Sciatic nerve (tissue), 2 donors: ENCODE measurements around the gene RAB23. TPM values are rescaled to one million over a fixed set of nuclear protein-coding genes. Genes with fewer than 3 reads are reported as not detected.

Experiments
- ATAC-seq: fragments of 200-7000 bp; cut with Tn5 transposase; one replicate; pipeline ENCODE4 v1.9.1; 2020; ENCODE audit warnings: mild to moderate bottlenecking, moderate library complexity
- DNase-seq: peaks from one replicate; pipeline ENCODE4 v3.0.0-alpha.2; 2020; ENCODE audit warnings: low spot score
- intact Hi-C: fragments of 100-400 bp; cut with DNase I; formaldehyde crosslinking; loops from one replicate; pipeline ENCODE4 v1.14.2; 2022
- total RNA-seq: library from RNA; stranded (reverse); fragmentation: NEBNext Ultra II Directional; extraction: Animal tissue kit (Norgen Biotek cat#: 25700); gene quantifications from one replicate; pipeline ENCODE4 v1.2.1, GENCODE V29; 2021
- donor health status: DM: no; HTN: no; CAD: no.
- donor health status: DM: no; HTN: no; CAD: no.

RAB23 gene
- total RNA-seq, 1 donor from 2014 or later, result 28.4 TPM

- peak; percentile 75 for ATAC-seq
- no peak for DNase-seq
- intact Hi-C loops, result no loop called here
Observed at GRCh38 chr6:57198926-57199636, 23.0 kb downstream of the RAB23 start.

GRCh38 chr6:57195457-57195856, 26.6 kb downstream of the RAB23 start:
- ATAC-seq (no peak), DNase-seq (no peak)
- intact Hi-C loops, result no loop called here

GRCh38 chr6:57193177-57193576, 28.9 kb downstream of the RAB23 start:
- intact Hi-C loops, result no loop called here
- ATAC-seq, result no peak
- no peak for DNase-seq

DNA sequence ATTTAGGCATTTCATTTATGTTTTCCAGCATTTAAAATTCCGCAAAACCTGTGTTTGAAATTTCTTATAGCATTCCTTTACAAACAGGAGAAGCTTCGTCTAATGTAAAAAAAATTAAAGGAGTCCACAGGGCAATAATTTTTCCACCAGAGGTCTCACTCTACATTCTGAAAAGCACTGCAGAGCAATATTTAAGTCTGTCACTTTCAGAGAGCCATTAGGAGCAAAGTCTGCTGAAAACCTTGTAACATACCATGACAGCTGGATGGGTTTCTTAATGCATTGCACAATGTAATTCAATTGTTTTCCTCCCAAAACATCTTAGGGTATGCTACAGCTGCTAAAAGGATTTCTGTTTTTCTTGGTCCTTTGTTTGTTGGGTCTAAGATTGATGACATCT, 32.0 kb downstream of the RAB23 start:
- ATAC-seq, result peak; percentile 52
- intact Hi-C loops, result no loop called here
- DNase-seq, result no peak

- ATAC-seq (no peak), DNase-seq (no peak)
- intact Hi-C loops, result no loop called here
Observed at GRCh38 chr6:57183336-57183735, 38.8 kb downstream of the RAB23 start.

DNA sequence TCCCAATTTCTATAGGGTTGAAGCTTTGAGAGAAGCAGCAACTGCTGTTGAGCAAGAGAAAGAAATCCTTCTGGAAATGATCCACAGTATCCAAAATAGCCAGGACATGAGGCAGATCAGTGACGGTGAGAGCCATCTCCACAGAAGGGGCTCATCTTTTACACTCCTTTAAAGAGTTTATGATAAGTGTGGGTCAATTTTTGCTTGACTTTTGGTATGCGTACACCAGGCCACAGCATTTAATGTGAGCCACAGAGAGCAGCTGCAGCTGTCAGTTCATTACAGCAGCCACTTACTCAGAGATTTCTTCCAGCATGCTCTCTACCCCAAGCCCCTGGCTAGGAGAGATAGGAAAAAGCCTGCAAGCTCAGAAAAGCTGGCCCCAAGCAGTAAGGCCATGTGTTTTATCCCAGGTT, 40.1 kb downstream of the RAB23 start:
- no peak for DNase-seq
- no peak for ATAC-seq
- intact Hi-C loops, result no loop called here

DNA sequence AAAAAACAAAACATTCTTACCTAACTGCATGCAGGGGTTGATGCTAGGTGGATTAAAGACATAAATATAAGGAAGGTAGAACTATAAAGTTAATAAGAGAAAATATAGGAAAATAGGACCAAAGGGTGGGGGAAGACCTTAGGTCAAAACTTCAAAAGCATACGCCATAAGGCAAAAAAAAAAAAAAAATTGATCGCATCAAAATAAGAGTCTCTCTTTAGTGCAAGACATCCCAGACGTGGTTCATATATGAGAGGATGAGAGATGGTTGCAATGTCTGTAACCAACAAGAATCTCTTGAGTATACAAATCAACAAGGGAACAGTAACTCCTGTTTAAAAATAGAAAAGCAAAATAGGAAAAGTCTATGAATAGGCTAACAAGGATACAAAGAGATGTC, 41.5 kb downstream of the RAB23 start:
- no peak for ATAC-seq
- no peak for DNase-seq
- intact Hi-C loops, result no loop called here

DNA sequence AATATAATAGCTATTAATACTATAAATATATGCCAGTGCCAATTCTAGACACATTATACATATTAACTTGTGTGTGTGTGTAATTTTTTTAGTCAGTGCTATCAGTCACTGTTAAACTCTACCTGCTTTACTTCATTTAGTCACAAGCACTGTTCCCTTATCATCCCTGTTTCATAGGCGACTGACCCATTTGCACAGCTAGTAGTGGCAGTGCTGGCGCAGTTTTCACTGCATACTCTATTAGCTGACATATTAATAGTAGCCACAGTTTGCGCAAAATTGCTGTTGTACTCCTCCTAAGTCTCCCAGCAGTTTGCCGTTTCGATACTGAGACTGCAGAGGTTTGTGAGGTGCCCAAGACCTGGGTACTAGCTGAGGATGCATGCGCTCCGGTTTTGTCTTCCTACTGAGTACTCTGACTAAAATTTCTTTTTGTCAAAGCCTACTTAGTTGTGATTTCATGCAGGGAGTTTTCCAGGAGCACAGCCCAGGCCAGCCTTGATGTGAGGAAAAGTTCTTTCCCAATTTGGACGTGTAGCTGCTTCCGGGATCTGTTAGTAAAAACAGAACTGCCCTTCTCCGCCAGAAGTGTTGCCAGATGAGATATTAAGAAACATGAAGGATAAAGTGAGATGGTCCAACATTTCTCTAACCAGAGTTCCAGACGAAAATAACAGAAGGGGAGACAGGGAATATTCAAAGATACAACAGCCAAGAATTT, 44.4 kb downstream of the RAB23 start:
- ATAC-seq (peak; percentile 89), DNase-seq (peak; percentile 69)
- intact Hi-C loops, result no loop called here

- ATAC-seq (no peak), DNase-seq (no peak)
- intact Hi-C loops, result no loop called here
Observed at GRCh38 chr6:57174511-57174907, 47.6 kb downstream of the RAB23 start.

GRCh38 chr6:57173886-57174510, 48.1 kb downstream of the RAB23 start:
- ATAC-seq, result no peak
- intact Hi-C loops, result no loop called here

DNA sequence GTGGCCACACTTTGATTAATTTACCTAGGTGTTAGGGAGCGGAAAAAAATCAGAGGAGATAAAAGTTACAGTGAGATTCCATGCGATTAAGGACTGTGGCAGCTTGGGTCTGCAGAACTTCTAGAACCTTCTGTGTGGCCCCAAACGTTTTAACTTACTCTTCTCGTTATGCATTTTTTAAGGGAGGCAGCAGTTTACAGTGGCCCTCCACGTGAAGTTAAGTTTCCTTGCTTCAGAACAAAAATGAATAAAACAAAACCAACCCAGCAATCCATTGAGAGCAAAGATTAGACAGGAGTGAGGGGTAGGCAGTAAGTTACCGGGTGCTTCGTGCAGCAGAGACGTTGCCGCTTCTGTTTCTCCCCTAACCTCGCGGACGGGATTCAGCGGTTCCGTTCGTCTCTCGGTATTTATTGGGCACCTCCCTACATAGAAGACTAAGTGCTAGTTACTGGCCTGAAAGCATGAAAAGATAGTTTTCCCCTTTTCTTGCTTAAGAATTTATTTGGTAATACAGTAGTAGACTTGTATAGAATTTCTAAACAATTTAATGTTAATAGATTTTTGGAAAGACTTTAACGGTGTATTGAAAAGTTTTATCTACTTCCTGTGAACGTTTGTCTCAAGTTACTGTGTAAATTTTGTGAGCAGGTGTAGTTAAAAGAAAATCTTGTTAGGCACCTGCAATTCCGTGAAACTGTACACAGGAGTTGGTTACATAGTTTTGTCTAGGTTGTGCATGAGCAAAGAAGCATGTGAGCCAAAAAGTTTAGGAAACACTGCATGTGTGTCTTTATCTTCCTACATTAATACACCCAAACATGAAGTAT, 48.8 kb downstream of the RAB23 start:
- intact Hi-C loops, result no loop called here
- ATAC-seq, result peak; percentile 25
- peak; percentile 62 for DNase-seq

More at GRCh38 chr6:57173886-57174510, 48.1 kb downstream of the RAB23 start:
- no peak for DNase-seq

DNA sequence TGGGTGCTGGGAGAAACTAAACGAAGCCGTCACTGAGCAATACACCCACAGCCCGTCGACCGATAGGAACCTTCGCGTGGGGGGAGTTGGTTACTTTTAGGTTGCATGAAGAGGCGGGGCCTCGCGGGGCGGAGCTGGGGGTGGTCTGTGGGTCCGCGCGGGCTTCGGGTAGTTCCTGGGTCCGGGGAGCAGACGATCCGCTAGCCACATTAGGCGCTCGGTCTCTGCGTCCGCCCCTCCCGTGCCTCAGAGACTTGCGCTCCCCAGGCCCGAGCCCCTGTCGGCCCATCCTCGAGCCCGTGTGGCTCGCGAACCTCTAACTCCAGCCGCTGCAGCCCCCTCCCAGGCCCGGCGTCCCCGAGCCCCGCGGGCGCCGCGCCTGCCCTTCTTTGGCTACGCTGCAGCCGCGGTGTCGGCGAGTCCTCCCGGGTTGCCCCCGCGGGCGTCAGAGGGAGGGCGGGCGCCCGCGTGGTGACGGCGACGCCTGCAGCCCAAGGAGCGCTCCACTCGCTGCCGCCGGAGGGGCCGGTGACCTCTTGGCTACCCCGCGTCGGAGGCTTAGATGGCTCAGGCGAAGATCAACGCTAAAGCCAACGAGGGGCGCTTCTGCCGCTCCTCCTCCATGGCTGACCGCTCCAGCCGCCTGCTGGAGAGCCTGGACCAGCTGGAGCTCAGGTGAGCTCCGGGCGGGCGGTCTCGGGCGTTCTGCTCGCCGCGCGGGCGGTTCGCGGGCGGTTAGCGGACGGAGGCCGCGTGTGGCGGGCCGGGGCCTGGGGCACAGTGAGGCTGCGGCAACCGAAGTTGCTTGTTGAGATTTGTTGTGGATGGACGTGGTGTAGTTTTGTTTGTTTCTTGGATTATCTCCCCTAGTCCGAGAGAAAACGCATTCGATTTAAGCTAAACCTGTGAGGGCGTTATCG, 49.7 kb downstream of the RAB23 start, which contains the start of gene BAG2:
TSS of gene BAG2 (plus strand) at position 191 of the 920 bp plus-strand sequence. CDS start at position 563, 372 bp downstream.
- intact Hi-C loops, result no loop called here

GRCh38 chr6:57165080-57165479, 57.0 kb downstream of the RAB23 start:
- DNase-seq (no peak), ATAC-seq (no peak)
- intact Hi-C loops, result no loop called here

More for the DNA sequence above, 49.7 kb downstream of the RAB23 start, which contains the start of gene BAG2:
- peak; percentile 91 for ATAC-seq
- DNase-seq, result peak; percentile 91

DNA sequence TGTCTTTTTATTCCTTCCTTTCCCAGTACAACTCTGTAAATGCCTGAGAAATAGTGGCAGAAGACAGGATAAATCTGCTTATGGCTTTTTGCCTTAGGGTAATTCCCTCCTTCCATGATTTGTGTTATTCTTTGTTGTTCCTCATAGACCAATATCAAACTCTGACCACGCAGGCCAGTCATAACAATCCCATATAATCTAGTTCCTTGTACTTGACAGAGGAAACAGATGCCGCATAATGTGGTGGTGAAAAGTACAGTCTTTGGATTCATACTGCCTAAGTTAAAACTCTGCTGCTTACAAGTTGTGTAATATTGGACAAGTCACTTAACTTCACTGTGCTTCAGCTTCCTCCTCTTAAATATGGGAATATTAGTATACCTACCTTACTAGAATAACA, 58.2 kb downstream of the RAB23 start:
- ATAC-seq (no peak), DNase-seq (no peak)
- intact Hi-C loops, result no loop called here

GRCh38 chr6:57162516-57162915, 59.6 kb downstream of the RAB23 start:
- DNase-seq, result no peak
- ATAC-seq, result no peak
- intact Hi-C loops, result no loop called here

- no peak for DNase-seq
- intact Hi-C loops, result no loop called here
- ATAC-seq, result no peak
Observed at GRCh38 chr6:57162028-57162427, 60.1 kb downstream of the RAB23 start.

DNA sequence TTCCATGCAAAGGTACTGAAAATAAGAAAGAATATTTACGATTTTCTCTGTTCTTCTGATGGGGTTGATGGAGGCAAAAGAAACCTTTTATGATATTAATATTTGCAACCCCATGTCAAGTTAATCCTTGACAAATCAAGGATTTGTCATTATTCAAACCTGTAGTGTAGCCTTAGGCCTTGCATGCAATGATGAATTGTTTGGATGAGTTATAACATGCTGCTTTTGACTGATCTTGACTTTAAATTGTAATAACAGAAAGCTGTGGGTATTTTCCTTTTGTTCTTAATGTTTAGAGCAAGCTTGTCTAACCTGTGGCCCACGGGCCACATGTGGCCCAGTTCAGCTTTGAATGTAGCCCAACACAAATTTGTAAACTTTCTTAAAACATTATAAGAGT, 63.0 kb downstream of the RAB23 start:
- intact Hi-C loops, result no loop called here
- no peak for ATAC-seq

DNA sequence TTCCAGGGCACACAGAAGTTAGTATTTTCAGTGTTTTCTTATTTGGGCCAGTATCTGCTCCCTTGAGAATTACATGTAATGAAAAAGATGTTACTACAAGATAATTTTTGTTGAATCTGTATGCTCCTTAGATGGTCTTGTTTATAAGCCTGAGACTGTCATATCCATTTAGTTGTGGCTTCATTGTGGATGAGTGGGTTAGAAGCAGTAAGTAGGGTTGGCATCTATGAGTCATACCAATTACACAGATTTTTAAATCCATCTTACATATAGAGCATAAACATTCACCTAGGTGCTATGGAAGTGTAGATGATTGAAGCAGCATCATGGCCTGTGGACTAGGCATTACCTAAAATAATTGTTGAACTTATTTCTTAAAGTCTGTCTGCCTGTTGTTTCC, 63.4 kb downstream of the RAB23 start:
- DNase-seq (no peak), ATAC-seq (no peak)
- intact Hi-C loops, result no loop called here

More for the DNA sequence above, 63.0 kb downstream of the RAB23 start:
- DNase-seq, result no peak
